Nephron progenitor cell (in vitro differentiated cells): ENCODE measurements around the gene JUND.

Source experiments
- DNase-seq: peaks from one replicate; pipeline ENCODE4 v3.0.0; 2021
- H3K27ac Mint-ChIP-seq: 2 replicates; pipeline ENCODE4 v1.8.0; 2021; ENCODE audit warnings: mild to moderate bottlenecking, moderate library complexity, mixed read lengths
- H3K27me3 Mint-ChIP-seq: 2 replicates; pipeline ENCODE4 v1.8.0; 2021; ENCODE audit warnings: mild to moderate bottlenecking, low read depth, mixed read lengths; ENCODE audit not compliant: poor library complexity
- H3K36me3 Mint-ChIP-seq: 2 replicates; pipeline ENCODE4 v1.8.0; 2021; ENCODE audit warnings: low read depth, mixed read lengths
- H3K4me1 Mint-ChIP-seq: 2 replicates; pipeline ENCODE4 v1.8.0; 2021; ENCODE audit warnings: mixed read lengths
- H3K4me3 Mint-ChIP-seq: 2 replicates; pipeline ENCODE4 v1.8.0; 2021; ENCODE audit warnings: mild to moderate bottlenecking, moderate library complexity, mixed read lengths
- H3K9me3 Mint-ChIP-seq: 2 replicates; pipeline ENCODE4 v1.8.0; 2021; ENCODE audit warnings: mild to moderate bottlenecking, moderate library complexity, mixed read lengths
- TF ChIP-seq, protein P1 (sequence below): fragments of 200-600 bp; sonication (generic); IDR thresholded peaks from 2 replicates; pipeline ENCODE4 v1.5.0; 2021; ENCODE audit warnings: antibody characterized with exemption

Gene JUND

GRCh38 chr19:18310118-18310909 lies 28.9 kb upstream of the JUND start:
- TF ChIP-seq, protein P1, sequence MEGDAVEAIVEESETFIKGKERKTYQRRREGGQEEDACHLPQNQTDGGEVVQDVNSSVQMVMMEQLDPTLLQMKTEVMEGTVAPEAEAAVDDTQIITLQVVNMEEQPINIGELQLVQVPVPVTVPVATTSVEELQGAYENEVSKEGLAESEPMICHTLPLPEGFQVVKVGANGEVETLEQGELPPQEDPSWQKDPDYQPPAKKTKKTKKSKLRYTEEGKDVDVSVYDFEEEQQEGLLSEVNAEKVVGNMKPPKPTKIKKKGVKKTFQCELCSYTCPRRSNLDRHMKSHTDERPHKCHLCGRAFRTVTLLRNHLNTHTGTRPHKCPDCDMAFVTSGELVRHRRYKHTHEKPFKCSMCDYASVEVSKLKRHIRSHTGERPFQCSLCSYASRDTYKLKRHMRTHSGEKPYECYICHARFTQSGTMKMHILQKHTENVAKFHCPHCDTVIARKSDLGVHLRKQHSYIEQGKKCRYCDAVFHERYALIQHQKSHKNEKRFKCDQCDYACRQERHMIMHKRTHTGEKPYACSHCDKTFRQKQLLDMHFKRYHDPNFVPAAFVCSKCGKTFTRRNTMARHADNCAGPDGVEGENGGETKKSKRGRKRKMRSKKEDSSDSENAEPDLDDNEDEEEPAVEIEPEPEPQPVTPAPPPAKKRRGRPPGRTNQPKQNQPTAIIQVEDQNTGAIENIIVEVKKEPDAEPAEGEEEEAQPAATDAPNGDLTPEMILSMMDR: no peak
- Mint-ChIP-seq H3K27me3 (no peaks in the 10 kb centered on the region), H3K4me1 (peaks cover 25% of the 10 kb centered on the region), H3K4me3 (no peak overlapping the region), H3K9me3 (no peaks in the 10 kb centered on the region), H3K27ac (no peak overlapping the region), H3K36me3 (peaks cover 24% of the 10 kb centered on the region)
- DNase-seq: no peak

DNA sequence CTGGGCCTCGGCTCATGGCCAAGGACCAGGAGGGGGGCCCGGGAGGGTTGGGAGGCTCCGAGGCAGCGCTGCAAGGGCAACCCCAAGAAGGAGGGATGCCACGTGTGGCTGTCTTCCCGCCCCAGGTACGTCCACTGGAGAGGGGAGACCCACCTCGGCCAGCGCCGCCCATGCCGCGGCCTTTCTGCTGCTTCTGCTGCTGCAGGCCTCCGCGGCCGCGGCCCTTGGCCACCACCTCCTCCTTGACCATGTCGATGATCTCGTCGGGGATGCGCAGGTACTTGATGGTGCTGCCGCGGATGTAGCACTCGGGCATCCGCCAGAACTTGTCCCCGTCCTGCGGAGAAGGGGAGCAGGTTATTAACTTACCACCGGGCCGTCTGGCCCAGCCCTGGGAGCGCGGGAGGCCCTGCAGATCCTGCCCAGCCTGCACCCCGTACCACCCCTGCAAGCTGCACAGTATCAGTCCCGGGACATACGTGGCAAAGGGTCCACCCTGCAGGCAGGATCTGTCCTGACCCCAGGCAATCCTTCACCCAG lies 28.2 kb upstream of the JUND start:
- TF ChIP-seq, protein P1: no peak
- H3K36me3 Mint-ChIP-seq: peaks cover 24% of the 10 kb centered on the region
- no peak overlapping the region for H3K4me3 Mint-ChIP-seq
- no peak overlapping the region for H3K27ac Mint-ChIP-seq
- peaks cover 33% of the 10 kb centered on the region for H3K4me1 Mint-ChIP-seq
- no peak for DNase-seq
- no peaks in the 10 kb centered on the region for H3K9me3 Mint-ChIP-seq
- H3K27me3 Mint-ChIP-seq: no peaks in the 10 kb centered on the region

DNA sequence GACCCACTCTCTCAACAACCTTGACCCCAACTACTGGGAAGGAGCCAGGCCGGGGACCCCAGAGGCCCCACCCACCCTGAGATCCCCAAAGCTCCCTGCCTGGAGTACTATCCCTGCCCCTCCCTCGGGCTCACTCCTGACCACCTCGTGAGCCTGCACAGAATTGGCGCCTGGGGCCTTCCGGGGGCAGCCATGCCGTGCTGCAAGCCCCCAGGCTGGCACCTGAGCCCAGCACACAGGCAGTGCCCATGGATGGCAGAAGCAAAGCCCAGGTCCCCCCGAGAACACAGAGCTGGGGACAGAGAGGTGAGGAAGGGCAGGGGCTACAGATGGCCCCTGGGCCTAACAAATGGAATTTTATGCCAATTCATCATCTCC lies 27.5 kb upstream of the JUND start:
- TF ChIP-seq, protein P1: no peak
- Mint-ChIP-seq H3K9me3 (no peaks in the 10 kb centered on the region), H3K4me1 (peaks cover 39% of the 10 kb centered on the region), H3K27ac (no peak overlapping the region), H3K4me3 (no peak overlapping the region), H3K27me3 (no peaks in the 10 kb centered on the region), H3K36me3 (peaks cover 19% of the 10 kb centered on the region)
- DNase-seq: no peak

GRCh38 chr19:18308051-18308947 lies 26.9 kb upstream of the JUND start:
- no peaks in the 10 kb centered on the region for H3K27me3 Mint-ChIP-seq
- peaks cover 46% of the 10 kb centered on the region for H3K4me1 Mint-ChIP-seq
- TF ChIP-seq, protein P1: no peak
- no peak for DNase-seq
- no peak overlapping the region for H3K4me3 Mint-ChIP-seq
- H3K27ac Mint-ChIP-seq: no peak overlapping the region
- H3K9me3 Mint-ChIP-seq: no peaks in the 10 kb centered on the region
- H3K36me3 Mint-ChIP-seq: peaks cover 19% of the 10 kb centered on the region

- H3K9me3 Mint-ChIP-seq: no peaks in the 10 kb centered on the region
- peak overlapping the region; percentile 94 for H3K27ac Mint-ChIP-seq
- H3K27me3 Mint-ChIP-seq: no peaks in the 10 kb centered on the region
- TF ChIP-seq, protein P1: no peak
- H3K4me3 Mint-ChIP-seq: no peak overlapping the region
- H3K36me3 Mint-ChIP-seq: peaks cover 14% of the 10 kb centered on the region
- H3K4me1 Mint-ChIP-seq: peaks cover 41% of the 10 kb centered on the region
- no peak for DNase-seq
Observed at GRCh38 chr19:18307271-18307681, 25.9 kb upstream of the JUND start.
